Kidney epithelial cell (primary cell): ENCODE measurements around the gene ABCA13. TPM values are rescaled to one million over a fixed set of nuclear protein-coding genes. Genes with fewer than 3 reads are reported as not detected.

Source experiments
- DNase-seq: peaks from one replicate; pipeline ENCODE4 v3.0.0-alpha.2; 2010; ENCODE audit warnings: low read depth
- H3K27me3 ChIP-seq: 2 replicates; pipeline ENCODE4 v1.6.0; 2011; ENCODE audit warnings: low read length; ENCODE audit not compliant: control insufficient read depth, insufficient read depth
- H3K36me3 ChIP-seq: 2 replicates; pipeline ENCODE4 v1.5.1; 2011; ENCODE audit warnings: low read length; ENCODE audit not compliant: control insufficient read depth, insufficient read depth
- H3K4me3 ChIP-seq: 2 replicates; pipeline ENCODE4 v1.5.1; 2011; ENCODE audit warnings: low read depth, mild to moderate bottlenecking, control low read depth, low read length
- total RNA-seq: library from RNA; depleted of rRNA; stranded (reverse); fragments of >200 nt; gene quantifications from 2 replicates; pipeline ENCODE4 v1.2.3, GENCODE V29; 2015
- TF ChIP-seq, protein P1 (sequence below): IDR thresholded peaks from 2 replicates; pipeline ENCODE4 v1.5.1; 2011; ENCODE audit warnings: mild to moderate bottlenecking, moderate library complexity, low read length, control low read depth, inconsistent platforms; ENCODE audit not compliant: insufficient read depth, poor library complexity, severe bottlenecking

Gene ABCA13
- total RNA-seq, 1 donor from 2014 or later, result 0.71 TPM

DNA sequence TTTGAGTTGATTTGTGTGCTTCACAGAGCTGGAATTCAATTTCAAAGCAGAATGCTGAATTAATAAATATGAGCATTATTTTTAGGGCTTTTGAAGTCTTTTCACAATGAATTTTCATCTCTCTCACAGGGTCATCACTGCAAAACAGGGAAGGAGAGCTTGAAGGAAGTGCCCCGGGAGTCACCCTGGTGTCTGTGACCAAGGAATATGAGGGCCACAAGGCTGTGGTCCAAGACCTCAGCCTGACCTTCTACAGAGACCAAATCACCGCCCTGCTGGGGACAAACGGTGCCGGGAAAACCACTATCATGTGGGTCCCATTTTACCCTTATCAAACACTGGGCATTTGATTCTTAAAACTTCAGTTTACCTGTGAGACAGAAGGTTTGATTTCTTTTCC is 217.7 kb downstream of the ABCA13 start:
- H3K27me3 ChIP-seq, result no peaks in the 10 kb centered on the region
- TF ChIP-seq, protein P1, sequence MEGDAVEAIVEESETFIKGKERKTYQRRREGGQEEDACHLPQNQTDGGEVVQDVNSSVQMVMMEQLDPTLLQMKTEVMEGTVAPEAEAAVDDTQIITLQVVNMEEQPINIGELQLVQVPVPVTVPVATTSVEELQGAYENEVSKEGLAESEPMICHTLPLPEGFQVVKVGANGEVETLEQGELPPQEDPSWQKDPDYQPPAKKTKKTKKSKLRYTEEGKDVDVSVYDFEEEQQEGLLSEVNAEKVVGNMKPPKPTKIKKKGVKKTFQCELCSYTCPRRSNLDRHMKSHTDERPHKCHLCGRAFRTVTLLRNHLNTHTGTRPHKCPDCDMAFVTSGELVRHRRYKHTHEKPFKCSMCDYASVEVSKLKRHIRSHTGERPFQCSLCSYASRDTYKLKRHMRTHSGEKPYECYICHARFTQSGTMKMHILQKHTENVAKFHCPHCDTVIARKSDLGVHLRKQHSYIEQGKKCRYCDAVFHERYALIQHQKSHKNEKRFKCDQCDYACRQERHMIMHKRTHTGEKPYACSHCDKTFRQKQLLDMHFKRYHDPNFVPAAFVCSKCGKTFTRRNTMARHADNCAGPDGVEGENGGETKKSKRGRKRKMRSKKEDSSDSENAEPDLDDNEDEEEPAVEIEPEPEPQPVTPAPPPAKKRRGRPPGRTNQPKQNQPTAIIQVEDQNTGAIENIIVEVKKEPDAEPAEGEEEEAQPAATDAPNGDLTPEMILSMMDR, result no peak

DNA sequence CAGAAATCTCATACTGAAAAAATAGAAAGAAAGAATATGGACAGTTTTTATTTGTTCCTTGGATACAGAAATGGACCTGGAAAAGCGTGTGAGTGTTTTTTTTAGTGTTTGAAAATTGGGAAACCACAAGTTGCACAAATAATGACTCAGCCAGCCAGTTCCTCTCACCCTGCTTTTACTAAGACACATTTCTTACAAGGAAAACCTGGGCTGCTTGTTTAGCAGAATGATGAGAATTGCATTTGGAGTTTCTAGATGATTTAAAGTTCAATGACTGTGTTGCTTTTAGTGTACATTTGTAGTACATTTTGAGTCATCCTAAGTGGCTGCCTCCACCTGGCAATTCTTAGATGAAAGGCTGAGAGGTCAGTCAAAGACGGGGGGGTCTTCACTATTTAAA is 218.7 kb downstream of the ABCA13 start:
- DNase-seq, result peak; percentile 45
- H3K4me3 ChIP-seq, result no peak overlapping the region
- no peaks in the 10 kb centered on the region for H3K27me3 ChIP-seq
- H3K36me3 ChIP-seq, result no peaks in the 10 kb centered on the region
- TF ChIP-seq, protein P1, result no peak

More for the DNA sequence above, 217.7 kb downstream of the ABCA13 start:
- DNase-seq, result no peak
- H3K4me3 ChIP-seq, result no peak overlapping the region
- no peaks in the 10 kb centered on the region for H3K36me3 ChIP-seq

DNA sequence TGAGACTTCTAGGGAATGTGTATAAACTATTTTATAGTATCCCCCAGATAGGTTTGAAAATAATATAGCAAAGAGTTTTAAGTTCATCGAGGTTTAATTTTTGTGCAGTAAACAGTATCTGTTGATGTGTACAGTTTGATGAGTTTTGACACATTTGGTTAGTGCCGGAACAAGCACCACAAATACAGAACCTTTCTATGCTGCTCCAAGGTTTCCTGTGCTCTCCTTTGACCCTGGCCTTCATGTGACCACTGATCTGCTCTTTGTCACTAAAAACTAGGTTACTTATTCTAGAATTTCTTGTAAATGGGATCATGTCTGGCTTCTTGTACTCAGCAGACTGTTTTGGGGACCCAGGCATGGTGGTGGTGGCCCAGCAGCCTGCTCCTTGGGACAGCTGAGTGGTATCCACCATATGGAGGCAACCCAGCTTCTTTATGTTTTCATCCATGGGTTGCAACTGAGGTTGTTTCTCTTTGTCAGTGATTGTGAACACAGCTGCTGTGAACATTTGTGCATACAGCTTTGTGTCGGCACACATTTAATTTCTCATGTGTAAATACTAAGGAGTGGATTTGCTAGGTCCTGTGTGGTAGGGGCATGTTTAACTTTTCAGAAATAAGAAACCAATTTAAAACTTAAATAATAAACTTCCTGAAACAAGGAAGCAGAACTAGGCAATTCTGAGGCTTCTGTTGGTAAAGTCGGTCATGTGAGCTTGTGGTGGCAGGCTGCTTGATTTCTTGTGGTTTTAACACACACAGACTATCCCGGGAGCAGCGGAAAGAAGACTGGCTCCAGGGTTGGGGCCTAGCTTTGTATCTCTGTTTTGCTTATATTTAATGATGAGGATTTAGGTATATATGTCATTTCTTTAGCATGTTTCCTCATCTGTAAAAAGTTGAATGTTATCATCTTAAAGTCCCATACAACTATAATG is 219.4 kb downstream of the ABCA13 start:
- Histone ChIP-seq H3K36me3 (no peaks in the 10 kb centered on the region), H3K4me3 (no peak overlapping the region), H3K27me3 (no peaks in the 10 kb centered on the region)
- TF ChIP-seq, protein P1, result no peak
- no peak for DNase-seq

DNA sequence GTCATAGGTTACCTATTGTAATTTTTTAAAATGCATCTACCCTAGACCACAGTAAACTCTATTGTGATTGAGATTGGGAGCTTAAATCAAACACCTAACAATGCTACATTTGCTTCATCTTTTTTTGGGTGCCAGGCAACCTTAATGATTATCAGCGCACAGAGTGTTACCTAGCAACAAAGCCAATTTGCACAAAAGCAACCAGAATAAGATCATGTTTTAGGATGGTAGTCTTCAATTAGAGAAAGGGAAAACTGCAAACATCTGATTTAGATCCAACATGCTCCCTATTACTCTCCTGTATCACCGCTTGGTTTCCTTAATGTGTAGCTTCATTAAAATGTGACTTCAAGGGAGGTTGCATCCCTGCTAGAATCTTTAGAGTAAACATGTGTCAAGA is 226.9 kb downstream of the ABCA13 start:
- H3K36me3 ChIP-seq, result no peaks in the 10 kb centered on the region
- no peak for DNase-seq
- TF ChIP-seq, protein P1, result no peak
- H3K4me3 ChIP-seq, result no peak overlapping the region
- H3K27me3 ChIP-seq, result no peaks in the 10 kb centered on the region

DNA sequence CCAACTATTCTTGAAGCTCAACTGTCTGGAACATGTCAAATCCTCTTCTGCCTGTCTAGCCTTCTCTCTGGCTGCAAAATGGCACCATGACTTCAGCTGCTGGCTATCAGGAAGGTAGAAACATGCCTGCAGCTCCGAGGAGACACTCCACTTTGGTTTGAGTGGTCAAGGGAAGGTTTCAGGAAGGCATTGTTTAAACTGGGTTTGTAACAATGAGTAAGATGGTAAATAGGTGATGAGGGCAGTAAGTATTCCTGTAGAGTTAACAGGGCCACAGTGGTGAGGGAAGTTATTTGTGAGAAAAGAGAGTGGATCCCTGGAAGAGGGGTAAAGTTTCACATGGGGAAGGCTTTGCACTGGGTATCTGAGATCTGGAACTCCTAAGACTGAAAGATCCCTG is 231.5 kb downstream of the ABCA13 start:
- TF ChIP-seq, protein P1, result no peak
- Histone ChIP-seq H3K27me3 (no peaks in the 10 kb centered on the region), H3K36me3 (no peaks in the 10 kb centered on the region), H3K4me3 (no peak overlapping the region)
- no peak for DNase-seq

DNA sequence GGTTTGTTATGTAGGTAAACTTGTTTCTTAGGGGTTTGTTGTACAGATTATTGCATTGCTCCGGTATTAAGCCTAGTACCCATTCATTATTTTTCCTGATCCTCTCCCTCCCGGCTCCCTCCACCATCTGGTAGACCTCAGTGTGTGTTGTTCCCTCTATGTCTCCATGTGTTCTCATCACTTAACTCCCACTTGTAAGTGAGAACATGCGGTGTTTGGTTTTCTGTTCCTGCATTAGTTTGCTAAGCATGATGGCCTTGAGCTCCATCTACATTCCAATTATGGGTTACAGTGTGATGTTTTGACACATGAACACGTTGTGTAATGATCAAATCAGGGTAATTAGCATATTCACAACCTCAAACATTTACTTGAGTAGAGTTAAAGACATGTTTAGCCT is 237.5 kb downstream of the ABCA13 start:
- H3K4me3 ChIP-seq, result no peak overlapping the region
- no peaks in the 10 kb centered on the region for H3K36me3 ChIP-seq
- TF ChIP-seq, protein P1, result no peak
- DNase-seq, result no peak
- H3K27me3 ChIP-seq, result no peaks in the 10 kb centered on the region
